SK-N-SH (cell line): Measurements from ENCODE around the gene SYAP1. TPM values are rescaled to one million over a fixed set of nuclear protein-coding genes. Genes with fewer than 3 reads are reported as not detected.

ENCODE experiments used
- CTCF ChIA-PET: fragments of 300-600, 350-600 bp; formaldehyde crosslinking; extraction: SDS; loops from one replicate; lab custom pipeline; 2021; lab: Yijun Ruan, JAX
- POLR2A ChIA-PET: fragments of 350-600 bp; sonication (Branson Sonifier 250); formaldehyde crosslinking; extraction: SDS; loops from one replicate; lab custom pipeline; 2020; ENCODE audit warnings: antibody characterized with exemption, inconsistent platforms; lab: Yijun Ruan, JAX
- DNase-seq: peaks from one replicate; pipeline ENCODE4 v3.0.0; 2012
- H2AFZ ChIP-seq: fragments of 200-600 bp; sonication (generic); 2 replicates; pipeline ENCODE4 v1.8.1; 2016; ENCODE audit warnings: antibody characterized with exemption, mild to moderate bottlenecking, low read depth
- H3F3A ChIP-seq: fragments of 200-600 bp; sonication (generic); replicated peaks from 2 replicates; pipeline ENCODE3; 2016; ENCODE audit warnings: antibody characterized with exemption, mild to moderate bottlenecking; ENCODE audit not compliant: insufficient read depth
- H3K27ac ChIP-seq, 2 experiments: fragments of 200-500 bp in 1 of 2; fragments of 200-600 bp in 1 of 2; sonication (Bioruptor generic) in 1 of 2; sonication (generic), shearing (Covaris generic) in 1 of 2; 2 replicates each; pipeline versions ENCODE4 v1.5.1 to v1.6.1; 2014 to 2016; ENCODE audit warnings: low read depth in 2 of 2, inconsistent platforms in 1 of 2, low read length in 1 of 2, mild to moderate bottlenecking in 1 of 2, mixed read lengths in 1 of 2
- H3K27me3 ChIP-seq: fragments of 200-600 bp; sonication (generic), shearing (Covaris generic); 2 replicates; pipeline ENCODE4 v1.6.1; 2016; ENCODE audit warnings: mixed run types; ENCODE audit not compliant: insufficient read depth
- H3K36me3 ChIP-seq, 2 experiments: fragments of 200-500 bp in 1 of 2; fragments of 200-600 bp in 1 of 2; sonication (Bioruptor generic) in 1 of 2; sonication (generic) in 1 of 2; replicated peaks in 1 of 2; 2 replicates each; pipeline versions ENCODE3 to v1.5.1; 2014 to 2016; ENCODE audit warnings: low read length in 1 of 2, mild to moderate bottlenecking in 1 of 2; ENCODE audit not compliant: insufficient read depth in 2 of 2, control insufficient read depth in 1 of 2
- H3K4me1 ChIP-seq, 2 experiments: fragments of 200-500 bp in 1 of 2; fragments of 200-600 bp in 1 of 2; sonication (Bioruptor generic) in 1 of 2; sonication (generic), shearing (Covaris generic) in 1 of 2; 2 replicates each; pipeline versions ENCODE4 v1.5.1 to v1.6.1; 2014 to 2016; ENCODE audit warnings: low read depth in 1 of 2, low read length in 1 of 2, mixed run types in 1 of 2; ENCODE audit not compliant: insufficient read depth in 2 of 2, control insufficient read depth in 1 of 2
- H3K4me2 ChIP-seq: fragments of 200-600 bp; sonication (generic), shearing (Covaris generic); 2 replicates; pipeline ENCODE4 v1.6.1; 2017; ENCODE audit warnings: mixed run types
- H3K4me3 ChIP-seq, 2 experiments: fragments of 200-500 bp in 1 of 2; fragments of 200-600 bp in 1 of 2; sonication (Bioruptor generic) in 1 of 2; sonication (generic), shearing (Covaris generic) in 1 of 2; 2 replicates each; pipeline versions ENCODE4 v1.5.1 to v1.8.1; 2014 to 2016; ENCODE audit warnings: low read depth in 2 of 2, inconsistent platforms in 1 of 2, low read length in 1 of 2, mild to moderate bottlenecking in 1 of 2, mixed read lengths in 1 of 2, moderate library complexity in 1 of 2
- H3K79me2 ChIP-seq: fragments of 200-600 bp; sonication (generic); 2 replicates; pipeline ENCODE4 v1.8.1; 2017; ENCODE audit warnings: mild to moderate bottlenecking; ENCODE audit not compliant: insufficient read depth
- H3K9ac ChIP-seq: fragments of 200-600 bp; sonication (generic); 2 replicates; pipeline ENCODE4 v1.6.1; 2017; ENCODE audit warnings: mixed run types
- H3K9me2 ChIP-seq: fragments of 200-600 bp; sonication (generic); 2 replicates; pipeline ENCODE4 v1.6.1; 2017; ENCODE audit warnings: mixed run types
- H3K9me3 ChIP-seq: fragments of 200-600 bp; sonication (generic); 2 replicates; pipeline ENCODE4 v1.6.1; 2017; ENCODE audit warnings: mixed run types, mild to moderate bottlenecking, moderate library complexity
- H4K20me1 ChIP-seq: fragments of 200-600 bp; sonication (generic); 2 replicates; pipeline ENCODE4 v1.6.1; 2017; ENCODE audit warnings: mild to moderate bottlenecking, mixed run types; ENCODE audit not compliant: insufficient read depth
- ELF1 ChIP-seq: IDR thresholded peaks from 2 replicates; pipeline ENCODE4 v1.4.0; 2012
- FOSL2 ChIP-seq: IDR thresholded peaks from 2 replicates; pipeline ENCODE4 v1.4.0; 2012; ENCODE audit warnings: low read depth, mild to moderate bottlenecking, moderate library complexity, borderline replicate concordance
- FOXJ3 ChIP-seq: sonication (generic); formaldehyde crosslinking; IDR thresholded peaks from 2 replicates; pipeline ENCODE4 v1.5.1; 2020; ENCODE audit warnings: mild to moderate bottlenecking, missing genetic modification reagents
- FOXM1 ChIP-seq: IDR thresholded peaks from 2 replicates; pipeline ENCODE4 v1.4.0; 2012; ENCODE audit warnings: low read depth, mild to moderate bottlenecking
- GABPA ChIP-seq: IDR thresholded peaks from 2 replicates; pipeline ENCODE4 v1.4.0; 2012; ENCODE audit warnings: low read depth, mild to moderate bottlenecking
- NFIC ChIP-seq: IDR thresholded peaks from 2 replicates; pipeline ENCODE4 v1.4.0; 2012; ENCODE audit warnings: borderline replicate concordance
- SIN3A ChIP-seq: IDR thresholded peaks from 2 replicates; pipeline ENCODE4 v1.6.1; 2012; ENCODE audit warnings: low read depth, mild to moderate bottlenecking, low read length, moderate library complexity, borderline replicate concordance
- SMC3 ChIP-seq: IDR thresholded peaks from 2 replicates; pipeline ENCODE4 v1.6.1; 2012; ENCODE audit warnings: low read depth, low read length, improper control_type of control experiment
- WGBS: methylation state at CpG from one replicate; pipeline ENCODE4 v1.1.6; 2017; ENCODE audit warnings: low lambda C conversion rate; 5-methylcytosine and 5-hydroxymethylcytosine counted together
- polyA plus RNA-seq, 3 experiments: library from polyadenylated mRNA; depleted of rRNA; stranded (reverse); fragments of >200 nt; gene quantifications; 2 replicates each; pipeline ENCODE4 v1.2.3, GENCODE V29; 2012
- TF ChIP-seq, protein P1 (sequence below): IDR thresholded peaks from 2 replicates; pipeline ENCODE4 v1.4.0; 2012; ENCODE audit warnings: low read depth, borderline replicate concordance
- TF ChIP-seq, protein P2 (sequence below): fragments of 150-350 bp; IDR thresholded peaks from 2 replicates; pipeline ENCODE4 v1.6.1; 2017; ENCODE audit warnings: antibody characterized with exemption, low read length, low read depth, borderline replicate concordance
- TF ChIP-seq, protein P3 (sequence below): IDR thresholded peaks from 2 replicates; pipeline ENCODE4 v1.4.0; 2012; ENCODE audit warnings: low read depth, borderline replicate concordance
- TF ChIP-seq, protein P4 (sequence below): fragments of 150-350 bp; IDR thresholded peaks from 2 replicates; pipeline ENCODE4 v1.6.1; 2016; ENCODE audit warnings: mild to moderate bottlenecking, low read depth, low read length
- TF ChIP-seq, protein P5 (sequence below): IDR thresholded peaks from 2 replicates; pipeline ENCODE4 v1.4.0; 2012; ENCODE audit warnings: low read depth
- TF ChIP-seq, protein P6 (sequence below): fragments of 200-600 bp; sonication (generic); IDR thresholded peaks from 2 replicates; pipeline ENCODE4 v1.6.1; 2017; ENCODE audit warnings: antibody characterized with exemption, mild to moderate bottlenecking, moderate library complexity

SYAP1 gene
- polyA plus RNA-seq, 1 of the 3 experiments (the other 2 are of a cell fraction) = 11.9 TPM

DNA sequence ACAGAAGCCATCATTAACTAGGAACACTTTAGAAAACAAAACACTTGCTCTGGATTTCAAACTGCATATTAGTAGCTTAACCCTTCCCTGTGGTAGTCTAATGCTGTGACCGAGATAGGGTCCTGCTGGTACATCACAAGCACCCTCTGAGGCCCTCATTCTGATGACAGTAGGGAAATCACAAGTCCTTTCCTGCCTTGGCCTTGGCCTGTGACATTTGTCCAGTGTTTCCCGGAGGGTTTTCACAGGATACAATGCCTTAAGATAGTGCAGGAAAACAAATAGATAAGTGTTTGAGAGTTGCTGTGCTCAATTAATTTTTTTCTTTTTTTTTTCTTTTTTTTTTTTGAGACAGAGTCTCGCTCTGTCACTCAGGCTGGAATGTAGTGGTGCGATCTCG, 29.0 kb downstream of the SYAP1 start:
- H3K27me3 ChIP-seq = no peaks in the 10 kb centered on the region
- no peak for TF ChIP-seq SMC3
- no peak for TF ChIP-seq SIN3A
- TF ChIP-seq, protein P1, sequence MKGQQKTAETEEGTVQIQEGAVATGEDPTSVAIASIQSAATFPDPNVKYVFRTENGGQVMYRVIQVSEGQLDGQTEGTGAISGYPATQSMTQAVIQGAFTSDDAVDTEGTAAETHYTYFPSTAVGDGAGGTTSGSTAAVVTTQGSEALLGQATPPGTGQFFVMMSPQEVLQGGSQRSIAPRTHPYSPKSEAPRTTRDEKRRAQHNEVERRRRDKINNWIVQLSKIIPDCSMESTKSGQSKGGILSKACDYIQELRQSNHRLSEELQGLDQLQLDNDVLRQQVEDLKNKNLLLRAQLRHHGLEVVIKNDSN = no peak
- TF ChIP-seq, protein P2, sequence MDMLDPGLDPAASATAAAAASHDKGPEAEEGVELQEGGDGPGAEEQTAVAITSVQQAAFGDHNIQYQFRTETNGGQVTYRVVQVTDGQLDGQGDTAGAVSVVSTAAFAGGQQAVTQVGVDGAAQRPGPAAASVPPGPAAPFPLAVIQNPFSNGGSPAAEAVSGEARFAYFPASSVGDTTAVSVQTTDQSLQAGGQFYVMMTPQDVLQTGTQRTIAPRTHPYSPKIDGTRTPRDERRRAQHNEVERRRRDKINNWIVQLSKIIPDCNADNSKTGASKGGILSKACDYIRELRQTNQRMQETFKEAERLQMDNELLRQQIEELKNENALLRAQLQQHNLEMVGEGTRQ = no peak
- TF ChIP-seq, protein P3, sequence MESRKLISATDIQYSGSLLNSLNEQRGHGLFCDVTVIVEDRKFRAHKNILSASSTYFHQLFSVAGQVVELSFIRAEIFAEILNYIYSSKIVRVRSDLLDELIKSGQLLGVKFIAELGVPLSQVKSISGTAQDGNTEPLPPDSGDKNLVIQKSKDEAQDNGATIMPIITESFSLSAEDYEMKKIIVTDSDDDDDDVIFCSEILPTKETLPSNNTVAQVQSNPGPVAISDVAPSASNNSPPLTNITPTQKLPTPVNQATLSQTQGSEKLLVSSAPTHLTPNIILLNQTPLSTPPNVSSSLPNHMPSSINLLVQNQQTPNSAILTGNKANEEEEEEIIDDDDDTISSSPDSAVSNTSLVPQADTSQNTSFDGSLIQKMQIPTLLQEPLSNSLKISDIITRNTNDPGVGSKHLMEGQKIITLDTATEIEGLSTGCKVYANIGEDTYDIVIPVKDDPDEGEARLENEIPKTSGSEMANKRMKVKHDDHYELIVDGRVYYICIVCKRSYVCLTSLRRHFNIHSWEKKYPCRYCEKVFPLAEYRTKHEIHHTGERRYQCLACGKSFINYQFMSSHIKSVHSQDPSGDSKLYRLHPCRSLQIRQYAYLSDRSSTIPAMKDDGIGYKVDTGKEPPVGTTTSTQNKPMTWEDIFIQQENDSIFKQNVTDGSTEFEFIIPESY = no peak
- TF ChIP-seq, protein P4, sequence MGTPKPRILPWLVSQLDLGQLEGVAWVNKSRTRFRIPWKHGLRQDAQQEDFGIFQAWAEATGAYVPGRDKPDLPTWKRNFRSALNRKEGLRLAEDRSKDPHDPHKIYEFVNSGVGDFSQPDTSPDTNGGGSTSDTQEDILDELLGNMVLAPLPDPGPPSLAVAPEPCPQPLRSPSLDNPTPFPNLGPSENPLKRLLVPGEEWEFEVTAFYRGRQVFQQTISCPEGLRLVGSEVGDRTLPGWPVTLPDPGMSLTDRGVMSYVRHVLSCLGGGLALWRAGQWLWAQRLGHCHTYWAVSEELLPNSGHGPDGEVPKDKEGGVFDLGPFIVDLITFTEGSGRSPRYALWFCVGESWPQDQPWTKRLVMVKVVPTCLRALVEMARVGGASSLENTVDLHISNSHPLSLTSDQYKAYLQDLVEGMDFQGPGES = no peak
- no peak for TF ChIP-seq GABPA
- TF ChIP-seq ELF1 = no peak
- TF ChIP-seq FOXM1 = no peak
- no peak for TF ChIP-seq FOXJ3 (CRISPR knock-in tag)
- no peak for TF ChIP-seq FOSL2
- TF ChIP-seq, protein P5, sequence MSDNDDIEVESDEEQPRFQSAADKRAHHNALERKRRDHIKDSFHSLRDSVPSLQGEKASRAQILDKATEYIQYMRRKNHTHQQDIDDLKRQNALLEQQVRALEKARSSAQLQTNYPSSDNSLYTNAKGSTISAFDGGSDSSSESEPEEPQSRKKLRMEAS = no peak
- TF ChIP-seq, protein P6, sequence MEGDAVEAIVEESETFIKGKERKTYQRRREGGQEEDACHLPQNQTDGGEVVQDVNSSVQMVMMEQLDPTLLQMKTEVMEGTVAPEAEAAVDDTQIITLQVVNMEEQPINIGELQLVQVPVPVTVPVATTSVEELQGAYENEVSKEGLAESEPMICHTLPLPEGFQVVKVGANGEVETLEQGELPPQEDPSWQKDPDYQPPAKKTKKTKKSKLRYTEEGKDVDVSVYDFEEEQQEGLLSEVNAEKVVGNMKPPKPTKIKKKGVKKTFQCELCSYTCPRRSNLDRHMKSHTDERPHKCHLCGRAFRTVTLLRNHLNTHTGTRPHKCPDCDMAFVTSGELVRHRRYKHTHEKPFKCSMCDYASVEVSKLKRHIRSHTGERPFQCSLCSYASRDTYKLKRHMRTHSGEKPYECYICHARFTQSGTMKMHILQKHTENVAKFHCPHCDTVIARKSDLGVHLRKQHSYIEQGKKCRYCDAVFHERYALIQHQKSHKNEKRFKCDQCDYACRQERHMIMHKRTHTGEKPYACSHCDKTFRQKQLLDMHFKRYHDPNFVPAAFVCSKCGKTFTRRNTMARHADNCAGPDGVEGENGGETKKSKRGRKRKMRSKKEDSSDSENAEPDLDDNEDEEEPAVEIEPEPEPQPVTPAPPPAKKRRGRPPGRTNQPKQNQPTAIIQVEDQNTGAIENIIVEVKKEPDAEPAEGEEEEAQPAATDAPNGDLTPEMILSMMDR = no peak
- TF ChIP-seq NFIC = no peak
- TF ChIP-seq, all 33 proteins: peak for 0
- Histone ChIP-seq H3K79me2 (peaks cover 3% of the 10 kb centered on the region; the same call in 1 of the 2 replicates), H3K4me1 (0 out of 4 replicates have a peak, but pooled peaks cover 0 to 3% of the 10 kb centered on the region in 2 experiments), H3F3A (no peaks in the 10 kb centered on the region), H3K9me3 (no peaks in the 10 kb centered on the region), H3K27ac (no peak overlapping the region), H3K4me2 (no peak overlapping the region), H4K20me1 (no peaks in the 10 kb centered on the region), H3K4me3 (no peak overlapping the region), H3K9ac (no peak overlapping the region), H3K9me2 (no peaks in the 10 kb centered on the region), H2AFZ (no peak overlapping the region), H3K36me3 (peaks cover 39 to 46% of the 10 kb centered on the region in 2 experiments)
- ChIA-PET CTCF (no interaction called here), POLR2A (interaction anchor here (0.5 kb wide), 1 partner anchor 9 kb away, joined by 4 read pairs; no protein-coding TSS in a partner anchor)
- 94% methylated on average over 5 of the region's 5 CpGs for WGBS
- DNase-seq = no peak
